ENCODE results near the gene BORCS8.

BORCS8 gene
- long read RNA-seq, transcript BORCS8-203 (4 exons, 1,489 nt), result major isoform, 6 of 14 reads
- long read RNA-seq, transcript BORCS8-202 (6 exons, 1,429 nt), result major isoform, 6 of 14 reads
- long read RNA-seq, partial matches to known transcripts, result 2 of 14 reads
- long read RNA-seq, other reads (novel, unspliced or antisense), result 0 of 14 reads

GRCh38 chr19:19192078-19192882 lies at the start of gene BORCS8, which contains the start of gene RFXANK:
Gene BORCS8, minus strand, starts transcription at chr19:19192152. Its CDS starts 35 bp downstream, at chr19:19192117.
Gene RFXANK, plus strand, starts transcription at chr19:19192258. Its CDS starts 1,689 bp downstream, at chr19:19193947.
- DNase-seq (ENCODE audit: low read depth in 1 of 2, low spot score in 1 of 2), result peak; percentile 97 to 99
- Histone ChIP-seq H3K27me3 (ENCODE audit: insufficient read depth, poor library complexity, severe bottlenecking) (no peaks in the 10 kb centered on the region), H3K4me3 (replicated peaks; ENCODE audit: insufficient read depth, low read length) (peak within 1 kb of the TSS; percentile 67), H3K27ac (replicated peaks) (peak within 1 kb of the TSS; percentile 100)
- no peak for TF ChIP-seq CTCF (IDR thresholded peaks at IDR 0.05; ENCODE audit: insufficient read depth, low read length)
- peak; percentile 65; the same call in 1 of the 2 replicates for TF ChIP-seq POLR2AphosphoS5 (IDR thresholded peaks at IDR 0.05; ENCODE audit: low read depth)
- peak; percentile 98 for TF ChIP-seq GABPA (IDR thresholded peaks at IDR 0.05; ENCODE audit: low read depth)
- peak; percentile 20 for TF ChIP-seq REST (IDR thresholded peaks at IDR 0.05; ENCODE audit: insufficient replicate concordance, low read depth)

- no peak for DNase-seq (ENCODE audit: low read depth in 1 of 2, low spot score in 1 of 2)
- Histone ChIP-seq H3K4me3 (replicated peaks; ENCODE audit: insufficient read depth, low read length) (no peak overlapping the region), H3K27ac (replicated peaks) (no peak overlapping the region), H3K27me3 (ENCODE audit: insufficient read depth, poor library complexity, severe bottlenecking) (no peaks in the 10 kb centered on the region)
- TF ChIP-seq REST (IDR thresholded peaks at IDR 0.05; ENCODE audit: insufficient replicate concordance, low read depth) (no peak), GABPA (IDR thresholded peaks at IDR 0.05; ENCODE audit: low read depth) (no peak), CTCF (IDR thresholded peaks at IDR 0.05; ENCODE audit: insufficient read depth, low read length) (no peak), POLR2AphosphoS5 (IDR thresholded peaks at IDR 0.05; ENCODE audit: low read depth) (no peak), SPI1 (IDR thresholded peaks at IDR 0.05; ENCODE audit: borderline replicate concordance, low read depth) (no peak)
Measured at GRCh38 chr19:19240476-19240875, 48.5 kb upstream of the BORCS8 start.

- Histone ChIP-seq H3K27ac (replicated peaks) (no peak overlapping the region), H3K27me3 (ENCODE audit: insufficient read depth, poor library complexity, severe bottlenecking) (no peaks in the 10 kb centered on the region), H3K4me3 (replicated peaks; ENCODE audit: insufficient read depth, low read length) (no peak overlapping the region)
- TF ChIP-seq CTCF (IDR thresholded peaks at IDR 0.05; ENCODE audit: insufficient read depth, low read length), result no peak
- TF ChIP-seq GABPA (IDR thresholded peaks at IDR 0.05; ENCODE audit: low read depth), result no peak
- TF ChIP-seq POLR2AphosphoS5 (IDR thresholded peaks at IDR 0.05; ENCODE audit: low read depth), result no peak
- no peak for TF ChIP-seq REST (IDR thresholded peaks at IDR 0.05; ENCODE audit: insufficient replicate concordance, low read depth)
- TF ChIP-seq SPI1 (IDR thresholded peaks at IDR 0.05; ENCODE audit: borderline replicate concordance, low read depth), result no peak
- DNase-seq (ENCODE audit: low read depth in 1 of 2, low spot score in 1 of 2), result no peak
Measured at GRCh38 chr19:19239675-19240074, 47.7 kb upstream of the BORCS8 start.

Data from HL-60 (cell line).